HCT116 (cell line): ENCODE results near the gene DOK5.

ENCODE experiments used
- EZH2 ChIP-seq: fragments of 200-600 bp; sonication (generic); IDR thresholded peaks from 2 replicates; pipeline ENCODE4 v1.6.1; 2017; ENCODE audit warnings: antibody characterized with exemption, mixed run types
- POLR2A ChIP-seq: IDR thresholded peaks from 2 replicates; pipeline ENCODE4 v1.7.0; 2011; ENCODE audit warnings: borderline replicate concordance; ENCODE audit not compliant: insufficient read depth, insufficient read length; ENCODE audit errors: extremely low read depth
- ZNF274 ChIP-seq: fragments of 200-500 bp; sonication (Bioruptor generic); IDR thresholded peaks from 2 replicates; pipeline ENCODE4 v1.6.1; 2014; ENCODE audit warnings: mild to moderate bottlenecking, low read depth, low read length, inconsistent platforms
- TF ChIP-seq, protein P1 (sequence below), 3 experiments: fragments of 200-600 bp in 1 of 3; sonication (generic) in 1 of 3; IDR thresholded peaks in 2 of 3; conservative IDR thresholded peaks in 1 of 3; 2 replicates each; pipeline ENCODE4 v1.5.1; 2012 to 2017; ENCODE audit warnings: low read depth in 2 of 3, low read length in 2 of 3, antibody characterized with exemption in 1 of 3, borderline replicate concordance in 1 of 3, control low read depth in 1 of 3, mild to moderate bottlenecking in 1 of 3, mixed read lengths in 1 of 3, mixed run types in 1 of 3, moderate library complexity in 1 of 3; ENCODE audit not compliant: insufficient read depth in 1 of 3
- TF ChIP-seq, protein P2 (sequence below): IDR thresholded peaks from 2 replicates; pipeline ENCODE4 v1.6.1; 2011; ENCODE audit warnings: mild to moderate bottlenecking, low read length, moderate library complexity; ENCODE audit not compliant: insufficient replicate concordance; ENCODE audit errors: extremely low read depth
- TF ChIP-seq, protein P3 (sequence below): IDR thresholded peaks from 2 replicates; pipeline ENCODE4 v1.6.1; 2012; ENCODE audit warnings: low read depth

DNA sequence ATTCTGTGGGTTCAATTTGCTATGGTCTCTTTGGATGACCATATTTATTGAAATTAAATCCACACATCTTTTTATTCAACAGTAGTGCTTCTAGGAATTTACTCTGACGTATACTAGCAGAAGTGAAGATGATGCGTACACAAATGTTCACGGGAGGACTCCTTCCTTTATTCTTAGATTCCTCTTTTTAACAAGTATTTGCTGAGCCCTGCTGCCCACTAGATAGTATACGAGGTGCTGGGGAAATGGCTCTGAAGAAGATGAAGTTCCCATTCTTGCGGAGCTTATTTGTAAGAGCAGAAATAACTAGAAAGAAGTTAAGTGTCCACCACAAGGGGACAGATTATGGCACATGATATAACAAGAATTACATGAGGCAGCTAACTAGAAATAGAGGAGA is 145.2 kb downstream of the DOK5 start:
- TF ChIP-seq, protein P1, sequence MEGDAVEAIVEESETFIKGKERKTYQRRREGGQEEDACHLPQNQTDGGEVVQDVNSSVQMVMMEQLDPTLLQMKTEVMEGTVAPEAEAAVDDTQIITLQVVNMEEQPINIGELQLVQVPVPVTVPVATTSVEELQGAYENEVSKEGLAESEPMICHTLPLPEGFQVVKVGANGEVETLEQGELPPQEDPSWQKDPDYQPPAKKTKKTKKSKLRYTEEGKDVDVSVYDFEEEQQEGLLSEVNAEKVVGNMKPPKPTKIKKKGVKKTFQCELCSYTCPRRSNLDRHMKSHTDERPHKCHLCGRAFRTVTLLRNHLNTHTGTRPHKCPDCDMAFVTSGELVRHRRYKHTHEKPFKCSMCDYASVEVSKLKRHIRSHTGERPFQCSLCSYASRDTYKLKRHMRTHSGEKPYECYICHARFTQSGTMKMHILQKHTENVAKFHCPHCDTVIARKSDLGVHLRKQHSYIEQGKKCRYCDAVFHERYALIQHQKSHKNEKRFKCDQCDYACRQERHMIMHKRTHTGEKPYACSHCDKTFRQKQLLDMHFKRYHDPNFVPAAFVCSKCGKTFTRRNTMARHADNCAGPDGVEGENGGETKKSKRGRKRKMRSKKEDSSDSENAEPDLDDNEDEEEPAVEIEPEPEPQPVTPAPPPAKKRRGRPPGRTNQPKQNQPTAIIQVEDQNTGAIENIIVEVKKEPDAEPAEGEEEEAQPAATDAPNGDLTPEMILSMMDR (IDR thresholded peaks at IDR 0.05 in 2 of 3, conservative IDR thresholded peaks at IDR 0.05 in 1 of 3; ENCODE audit: borderline replicate concordance in 1 of 3, insufficient read depth in 1 of 3, low read depth in 2 of 3, low read length in 2 of 3) = no peak
- TF ChIP-seq EZH2 (no peak), POLR2A (no peak), ZNF274 (no peak)
- TF ChIP-seq, protein P2, sequence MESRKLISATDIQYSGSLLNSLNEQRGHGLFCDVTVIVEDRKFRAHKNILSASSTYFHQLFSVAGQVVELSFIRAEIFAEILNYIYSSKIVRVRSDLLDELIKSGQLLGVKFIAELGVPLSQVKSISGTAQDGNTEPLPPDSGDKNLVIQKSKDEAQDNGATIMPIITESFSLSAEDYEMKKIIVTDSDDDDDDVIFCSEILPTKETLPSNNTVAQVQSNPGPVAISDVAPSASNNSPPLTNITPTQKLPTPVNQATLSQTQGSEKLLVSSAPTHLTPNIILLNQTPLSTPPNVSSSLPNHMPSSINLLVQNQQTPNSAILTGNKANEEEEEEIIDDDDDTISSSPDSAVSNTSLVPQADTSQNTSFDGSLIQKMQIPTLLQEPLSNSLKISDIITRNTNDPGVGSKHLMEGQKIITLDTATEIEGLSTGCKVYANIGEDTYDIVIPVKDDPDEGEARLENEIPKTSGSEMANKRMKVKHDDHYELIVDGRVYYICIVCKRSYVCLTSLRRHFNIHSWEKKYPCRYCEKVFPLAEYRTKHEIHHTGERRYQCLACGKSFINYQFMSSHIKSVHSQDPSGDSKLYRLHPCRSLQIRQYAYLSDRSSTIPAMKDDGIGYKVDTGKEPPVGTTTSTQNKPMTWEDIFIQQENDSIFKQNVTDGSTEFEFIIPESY = no peak
- TF ChIP-seq, protein P3, sequence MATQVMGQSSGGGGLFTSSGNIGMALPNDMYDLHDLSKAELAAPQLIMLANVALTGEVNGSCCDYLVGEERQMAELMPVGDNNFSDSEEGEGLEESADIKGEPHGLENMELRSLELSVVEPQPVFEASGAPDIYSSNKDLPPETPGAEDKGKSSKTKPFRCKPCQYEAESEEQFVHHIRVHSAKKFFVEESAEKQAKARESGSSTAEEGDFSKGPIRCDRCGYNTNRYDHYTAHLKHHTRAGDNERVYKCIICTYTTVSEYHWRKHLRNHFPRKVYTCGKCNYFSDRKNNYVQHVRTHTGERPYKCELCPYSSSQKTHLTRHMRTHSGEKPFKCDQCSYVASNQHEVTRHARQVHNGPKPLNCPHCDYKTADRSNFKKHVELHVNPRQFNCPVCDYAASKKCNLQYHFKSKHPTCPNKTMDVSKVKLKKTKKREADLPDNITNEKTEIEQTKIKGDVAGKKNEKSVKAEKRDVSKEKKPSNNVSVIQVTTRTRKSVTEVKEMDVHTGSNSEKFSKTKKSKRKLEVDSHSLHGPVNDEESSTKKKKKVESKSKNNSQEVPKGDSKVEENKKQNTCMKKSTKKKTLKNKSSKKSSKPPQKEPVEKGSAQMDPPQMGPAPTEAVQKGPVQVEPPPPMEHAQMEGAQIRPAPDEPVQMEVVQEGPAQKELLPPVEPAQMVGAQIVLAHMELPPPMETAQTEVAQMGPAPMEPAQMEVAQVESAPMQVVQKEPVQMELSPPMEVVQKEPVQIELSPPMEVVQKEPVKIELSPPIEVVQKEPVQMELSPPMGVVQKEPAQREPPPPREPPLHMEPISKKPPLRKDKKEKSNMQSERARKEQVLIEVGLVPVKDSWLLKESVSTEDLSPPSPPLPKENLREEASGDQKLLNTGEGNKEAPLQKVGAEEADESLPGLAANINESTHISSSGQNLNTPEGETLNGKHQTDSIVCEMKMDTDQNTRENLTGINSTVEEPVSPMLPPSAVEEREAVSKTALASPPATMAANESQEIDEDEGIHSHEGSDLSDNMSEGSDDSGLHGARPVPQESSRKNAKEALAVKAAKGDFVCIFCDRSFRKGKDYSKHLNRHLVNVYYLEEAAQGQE = no peak
